ENCODE results near the gene MED13L. TPM values are rescaled to one million over a fixed set of nuclear protein-coding genes. Genes with fewer than 3 reads are reported as not detected.

MED13L gene
- total and polyA plus RNA-seq, 2 of the 8 experiments (the other 6 are each of a cell fraction or from before 2014, with no cell fraction given): 15.9 to 51.7 TPM

DNA sequence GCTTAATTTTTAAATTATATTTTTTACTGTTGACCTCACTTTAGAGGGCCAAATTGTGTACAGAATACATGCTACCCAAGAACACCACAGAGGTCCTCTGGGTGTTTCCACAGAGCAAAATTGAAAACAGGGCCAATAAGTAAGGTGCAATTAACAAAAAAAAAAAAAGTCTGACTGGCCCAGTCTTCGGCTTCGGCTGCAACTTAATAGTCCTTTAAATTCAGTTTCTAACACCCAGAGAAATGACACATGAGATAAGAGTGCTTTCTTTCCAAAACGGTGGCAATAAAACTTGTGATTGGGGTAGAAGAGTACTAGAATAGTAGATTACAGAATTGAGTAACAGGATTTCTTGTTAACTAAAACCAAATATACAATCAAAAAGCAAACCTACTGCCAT lies 81.3 kb downstream of the MED13L start:
- H3K4me1 ChIP-seq (replicated peaks in 1 of 4; ENCODE audit: control insufficient read depth in 3 of 4, insufficient read depth in 4 of 4, low read length in 3 of 4): peaks cover 0 to 4% (median 0%) of the 10 kb centered on the region in 4 experiments; a peak in 1 of 7 replicates
- no peak overlapping the region for H3K4ac ChIP-seq (replicated peaks; ENCODE audit: insufficient read length, low read depth, low read length)
- no peak overlapping the region for H2AFZ ChIP-seq (ENCODE audit: low read length)
- no peak overlapping the region for H3K18ac ChIP-seq (ENCODE audit: extremely low read depth, low read length)
- H2BK5ac ChIP-seq (ENCODE audit: low read depth, low read length): no peak overlapping the region
- H4K8ac ChIP-seq (ENCODE audit: extremely low read depth, insufficient read depth, low read length): no peak overlapping the region
- H3K4me3 ChIP-seq (ENCODE audit: extremely low read depth in 1 of 4, insufficient read depth in 2 of 4, low read depth in 3 of 4, low read length in 4 of 4): no peak overlapping the region
- H3K9me3 ChIP-seq (ENCODE audit: insufficient read depth in 2 of 2, low read depth in 1 of 2, low read length in 1 of 2): no peaks in the 10 kb centered on the region
- no peak overlapping the region for H2BK12ac ChIP-seq (ENCODE audit: low read depth, low read length)
- H3K27me3 ChIP-seq (replicated peaks in 1 of 4; ENCODE audit: control insufficient read depth in 3 of 4, extremely low read depth in 1 of 4, insufficient read depth in 3 of 4, low read length in 3 of 4): no peaks in the 10 kb centered on the region
- H3K14ac ChIP-seq (ENCODE audit: insufficient read length): no peak overlapping the region
- peaks cover 2% of the 10 kb centered on the region; the same call in 1 of the 2 replicates for H3K79me1 ChIP-seq (ENCODE audit: low read depth, low read length)
- H3K79me2 ChIP-seq (ENCODE audit: control insufficient read depth in 1 of 2, insufficient read depth in 2 of 2, low read length in 2 of 2): peaks cover 0 to 90% of the 10 kb centered on the region in 2 experiments; a peak in 2 of 4 replicates
- no peak overlapping the region for H2BK15ac ChIP-seq (ENCODE audit: low read length)
- no peak overlapping the region for H2BK20ac ChIP-seq (ENCODE audit: low read length)
- 81% methylated on average over 3 of the region's 3 CpGs; no CpG with 5 or more reads in 1 of the 2 experiments for WGBS, 2 experiments (ENCODE audit: extremely low coverage in 1 of 2, insufficient coverage in 1 of 2, insufficient read length in 1 of 2, insufficient replicate concordance in 2 of 2, low coverage in 1 of 2, low lambda C conversion rate in 2 of 2, missing lambda C conversion rate in 1 of 2)
- H3K9ac ChIP-seq (replicated peaks in 1 of 4; ENCODE audit: extremely low read depth in 1 of 4, low read depth in 3 of 4, low read length in 3 of 4): no peak overlapping the region
- H3K23ac ChIP-seq (ENCODE audit: insufficient read length): no peak overlapping the region
- DNase-seq (ENCODE audit: low read depth in 1 of 2, low spot score in 2 of 2): no peak
- no peak for TF ChIP-seq HDAC6 (IDR thresholded peaks at IDR 0.05; ENCODE audit: low read depth, low read length)
- no peak for TF ChIP-seq CHD2 (IDR thresholded peaks at IDR 0.05; ENCODE audit: low read length)
- no peak for TF ChIP-seq SIX5 (IDR thresholded peaks at IDR 0.05; ENCODE audit: low read depth, low read length)
- TF ChIP-seq BRCA1 (IDR thresholded peaks at IDR 0.05; ENCODE audit: low read depth, low read length): no peak
- TF ChIP-seq E2F6 (IDR thresholded peaks at IDR 0.05): no peak
- H4K20me1 ChIP-seq (replicated peaks in 1 of 2; ENCODE audit: control insufficient read depth in 1 of 2, insufficient read depth in 2 of 2, low read length in 2 of 2): peaks cover 2 to 3% of the 10 kb centered on the region in 2 experiments
- H3K27ac ChIP-seq (ENCODE audit: low read depth, low read length): no peak overlapping the region
- H4K91ac ChIP-seq (replicated peaks; ENCODE audit: insufficient read length, low read length): no peak overlapping the region
- no peak overlapping the region for H2AK5ac ChIP-seq (ENCODE audit: low read depth, low read length)
- ChIA-PET CTCF (ENCODE audit: partially characterized antibody) (interaction anchor here (1.1 to 1.5 kb wide), 2 partner anchors 15 to 71 kb away, joined by 3 read pairs; no protein-coding TSS in a partner anchor), POLR2A (ENCODE audit: partially characterized antibody) (no interaction called here)
- H3K56ac ChIP-seq (replicated peaks; ENCODE audit: insufficient read length, low read depth, low read length): no peak overlapping the region
- H2BK120ac ChIP-seq (replicated peaks; ENCODE audit: low read depth, low read length): no peak overlapping the region
- H4K5ac ChIP-seq (ENCODE audit: insufficient read length, low read depth, low read length): no peak overlapping the region
- H3K4me2 ChIP-seq (ENCODE audit: insufficient read depth in 1 of 2, low read depth in 2 of 2, low read length in 2 of 2): no peak overlapping the region
- H3K23me2 ChIP-seq (ENCODE audit: low read depth, low read length): no peaks in the 10 kb centered on the region
- no peak for FAIRE-seq
- no peaks in the 10 kb centered on the region for H3K36me3 ChIP-seq (ENCODE audit: control insufficient read depth in 2 of 4, insufficient read depth in 4 of 4, low read length in 3 of 4)
